ENCODE results near the gene OR1D2.

Gene OR1D2

GRCh38 chr17:3039736-3040135 is 64.5 kb downstream of the OR1D2 start:
- TF ChIP-seq REST (IDR thresholded peaks at IDR 0.05; ENCODE audit: insufficient read depth in 1 of 2, low read depth in 2 of 2, low read length in 2 of 2) (no peak), TAF1 (IDR thresholded peaks at IDR 0.05; ENCODE audit: borderline replicate concordance, insufficient read depth, low read length) (no peak), POLR2AphosphoS5 (IDR thresholded peaks at IDR 0.05; ENCODE audit: low read depth, low read length) (no peak), FOXP2 (optimal IDR thresholded peaks at IDR 0.05; ENCODE audit: borderline replicate concordance, extremely low read depth, extremely low read length, insufficient read depth) (no peak), SIN3A (IDR thresholded peaks at IDR 0.05; ENCODE audit: borderline replicate concordance, insufficient read depth, low read length) (no peak)

- TF ChIP-seq TAF1 (IDR thresholded peaks at IDR 0.05; ENCODE audit: borderline replicate concordance, insufficient read depth, low read length) (no peak), POLR2AphosphoS5 (IDR thresholded peaks at IDR 0.05; ENCODE audit: low read depth, low read length) (no peak), REST (IDR thresholded peaks at IDR 0.05; ENCODE audit: insufficient read depth in 1 of 2, low read depth in 2 of 2, low read length in 2 of 2) (no peak), FOXP2 (optimal IDR thresholded peaks at IDR 0.05; ENCODE audit: borderline replicate concordance, extremely low read depth, extremely low read length, insufficient read depth) (no peak)
Measured at GRCh38 chr17:3038941-3039340, 65.3 kb downstream of the OR1D2 start.
